Mucosa of descending colon (tissue), 3 donors: Measurements from ENCODE around the gene RELN. TPM values are rescaled to one million over a fixed set of nuclear protein-coding genes. Genes with fewer than 3 reads are reported as not detected.

Experiments used
- ATAC-seq: fragments of 200-7000 bp; cut with Tn5 transposase; one replicate; pipeline ENCODE4 v1.9.1; 2020; ENCODE audit warnings: mild to moderate bottlenecking, moderate library complexity
- DNase-seq, 3 donors: peaks; one replicate each; pipeline ENCODE4 v3.0.0-alpha.2; 2020
- H3K36me3 ChIP-seq: fragments of 200-600 bp; one replicate; pipeline ENCODE4 v1.8.0; 2021; ENCODE audit warnings: low read depth, mild to moderate bottlenecking
- H3K4me1 ChIP-seq: fragments of 200-600 bp; one replicate; pipeline ENCODE4 v1.8.0; 2021; ENCODE audit warnings: low read depth, mild to moderate bottlenecking
- H3K4me3 ChIP-seq: fragments of 200-600 bp; one replicate; pipeline ENCODE4 v1.8.0; 2021; ENCODE audit warnings: mild to moderate bottlenecking
- H3K9me3 ChIP-seq: fragments of 200-600 bp; one replicate; pipeline ENCODE4 v1.8.0; 2021; ENCODE audit warnings: mild to moderate bottlenecking
- intact Hi-C, 2 donors: fragments of 100-400 bp; cut with DNase I in 1 of 2; cut with micrococcal nuclease in 1 of 2; formaldehyde crosslinking; loops; one replicate each; pipeline versions ENCODE4 v1.11.0 to v1.11.1; 2022; cut with DNase I, micrococcal nuclease
- total RNA-seq, 3 donors: library from RNA; stranded (reverse); fragmentation: NEBNext Ultra II Directional in 2 of 3; extraction: Animal tissue kit (Norgen Biotek cat#: 25700) in 2 of 3; gene quantifications; one replicate each; pipeline versions ENCODE4 v1.2.1 to v1.2.4, GENCODE V29; 2021 to 2023
- TF ChIP-seq, protein P1 (sequence below): fragments of 200-600 bp; IDR thresholded peaks from one replicate; pipeline ENCODE4 v1.8.0; 2022; ENCODE audit warnings: antibody characterized with exemption, mild to moderate bottlenecking
- donor health status: DM: no; HTN: no; CAD: no; lungs with moderate emphysema.
- donor health status: DM: no; HTN: no; CAD: no.
- donor health status: DM: no; HTN: yes; CAD: no.

Gene RELN
- total RNA-seq, 3 donors from 2014 or later: 1.1 to 4.4 (median 2.4) TPM

DNA sequence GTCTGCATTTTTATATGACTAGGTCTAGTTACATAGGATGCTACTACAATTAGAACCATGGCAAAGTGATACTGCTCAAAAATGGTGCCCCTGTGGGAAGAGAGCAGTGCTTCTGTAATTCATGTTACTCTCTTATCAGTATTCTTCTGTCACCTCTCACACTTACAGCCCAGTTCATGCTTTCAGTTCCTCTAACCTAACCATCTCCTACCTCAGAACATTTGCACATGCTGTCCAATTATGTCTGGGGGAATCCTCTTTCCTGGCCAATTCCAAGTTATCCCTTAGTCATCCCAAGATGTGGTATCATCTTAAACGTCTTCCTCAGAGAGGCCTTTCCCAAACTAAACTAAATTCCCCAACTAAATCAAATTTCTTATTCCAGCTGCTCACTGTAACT lies 190.2 kb downstream of the RELN start:
- Histone ChIP-seq H3K4me3 (no peak overlapping the region), H3K9me3 (no peaks in the 10 kb centered on the region), H3K36me3 (no peaks in the 10 kb centered on the region), H3K4me1 (no peaks in the 10 kb centered on the region)
- ATAC-seq (no peak), DNase-seq (no peak)
- intact Hi-C loops: no loop called here
- TF ChIP-seq, protein P1, sequence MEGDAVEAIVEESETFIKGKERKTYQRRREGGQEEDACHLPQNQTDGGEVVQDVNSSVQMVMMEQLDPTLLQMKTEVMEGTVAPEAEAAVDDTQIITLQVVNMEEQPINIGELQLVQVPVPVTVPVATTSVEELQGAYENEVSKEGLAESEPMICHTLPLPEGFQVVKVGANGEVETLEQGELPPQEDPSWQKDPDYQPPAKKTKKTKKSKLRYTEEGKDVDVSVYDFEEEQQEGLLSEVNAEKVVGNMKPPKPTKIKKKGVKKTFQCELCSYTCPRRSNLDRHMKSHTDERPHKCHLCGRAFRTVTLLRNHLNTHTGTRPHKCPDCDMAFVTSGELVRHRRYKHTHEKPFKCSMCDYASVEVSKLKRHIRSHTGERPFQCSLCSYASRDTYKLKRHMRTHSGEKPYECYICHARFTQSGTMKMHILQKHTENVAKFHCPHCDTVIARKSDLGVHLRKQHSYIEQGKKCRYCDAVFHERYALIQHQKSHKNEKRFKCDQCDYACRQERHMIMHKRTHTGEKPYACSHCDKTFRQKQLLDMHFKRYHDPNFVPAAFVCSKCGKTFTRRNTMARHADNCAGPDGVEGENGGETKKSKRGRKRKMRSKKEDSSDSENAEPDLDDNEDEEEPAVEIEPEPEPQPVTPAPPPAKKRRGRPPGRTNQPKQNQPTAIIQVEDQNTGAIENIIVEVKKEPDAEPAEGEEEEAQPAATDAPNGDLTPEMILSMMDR: no peak

DNA sequence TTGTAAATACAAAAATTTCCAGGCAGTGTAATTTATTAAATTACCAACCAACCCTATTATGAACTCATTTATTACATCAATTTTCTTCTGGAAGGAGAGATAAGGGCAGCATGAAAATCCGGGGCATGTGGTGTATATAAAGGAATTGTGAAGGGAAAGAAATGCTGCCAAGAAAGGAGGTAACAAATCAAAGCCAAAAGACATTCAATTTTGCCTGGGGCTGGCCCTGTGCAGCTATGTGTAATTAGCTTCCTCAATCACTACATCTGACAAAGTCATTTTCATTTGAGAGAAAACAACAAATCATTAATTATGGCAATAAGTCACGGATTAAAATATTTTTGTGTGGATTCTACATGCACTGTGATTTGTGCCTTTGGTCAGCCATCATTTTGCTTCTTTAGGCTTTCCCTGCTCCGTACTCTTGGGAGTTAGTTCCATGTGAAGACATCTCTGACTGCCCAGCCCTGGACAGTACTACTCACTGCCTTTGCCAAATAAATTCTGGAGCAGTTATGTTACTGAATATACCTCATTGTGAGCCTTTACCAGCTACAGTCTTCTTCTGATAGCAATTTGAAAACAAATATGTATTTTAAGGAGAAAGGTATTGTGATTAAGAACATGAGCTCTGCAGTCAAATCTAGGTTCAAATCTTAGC lies 191.7 kb downstream of the RELN start:
- TF ChIP-seq, protein P1: no peak
- Histone ChIP-seq H3K36me3 (no peaks in the 10 kb centered on the region), H3K9me3 (no peaks in the 10 kb centered on the region), H3K4me3 (no peak overlapping the region), H3K4me1 (no peaks in the 10 kb centered on the region)
- no peak for DNase-seq
- intact Hi-C loops: no loop called here
- no peak for ATAC-seq

DNA sequence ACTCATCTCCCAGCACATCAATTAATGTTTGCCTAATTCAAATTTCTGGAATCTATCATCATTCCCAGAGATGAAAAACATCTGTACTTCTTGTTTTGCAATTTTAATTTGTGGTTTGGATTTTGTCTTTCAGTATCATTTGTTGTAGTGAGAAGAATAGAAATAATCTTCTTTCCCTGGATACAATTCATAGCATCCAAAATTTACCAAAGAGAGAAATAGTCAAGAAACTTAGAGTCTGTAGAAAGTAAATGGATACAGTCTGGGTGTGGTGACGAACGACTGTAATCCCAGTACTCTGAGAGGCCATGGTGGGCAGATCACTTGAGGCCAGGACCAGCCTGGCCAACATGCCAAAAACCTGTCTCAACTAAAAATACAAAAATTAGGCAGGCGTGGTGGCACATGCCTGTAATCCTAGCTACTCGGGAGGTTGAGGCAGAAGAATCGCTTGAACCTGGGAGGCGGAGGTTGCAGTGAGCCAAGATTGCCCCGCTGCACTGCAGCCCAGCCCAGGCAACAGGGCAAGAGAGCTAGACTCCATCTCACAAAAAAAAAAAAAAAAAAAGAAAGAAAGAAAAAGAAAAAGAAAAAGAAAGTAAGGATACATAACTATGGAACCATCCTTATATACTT lies 193.0 kb downstream of the RELN start:
- H3K4me3 ChIP-seq: no peak overlapping the region
- DNase-seq: no peak
- H3K4me1 ChIP-seq: no peaks in the 10 kb centered on the region
- no peaks in the 10 kb centered on the region for H3K9me3 ChIP-seq
- ATAC-seq: no peak
- intact Hi-C loops: no loop called here
- no peaks in the 10 kb centered on the region for H3K36me3 ChIP-seq
- TF ChIP-seq, protein P1: no peak

DNA sequence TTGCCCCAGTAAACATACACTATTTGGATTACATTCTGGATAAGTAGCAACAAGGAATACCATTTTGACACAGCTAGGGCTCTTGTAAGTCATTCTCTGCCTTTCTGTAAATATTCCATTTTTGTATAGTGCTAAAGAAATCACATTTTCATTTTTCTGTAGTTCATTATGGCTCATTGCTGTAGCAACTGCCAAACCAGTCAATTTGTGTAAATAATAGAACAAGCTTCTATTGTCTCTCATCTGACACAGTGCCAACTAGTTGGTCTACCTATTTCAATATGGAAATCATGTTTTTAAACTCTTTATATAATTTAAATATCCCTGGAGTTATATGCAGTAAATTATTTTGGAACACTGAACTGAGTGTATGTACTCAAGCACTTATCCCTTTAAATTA lies 193.7 kb downstream of the RELN start:
- ATAC-seq: no peak
- TF ChIP-seq, protein P1: no peak
- H3K4me3 ChIP-seq: no peak overlapping the region
- no peaks in the 10 kb centered on the region for H3K4me1 ChIP-seq
- no peak for DNase-seq
- intact Hi-C loops: no loop called here
- no peaks in the 10 kb centered on the region for H3K36me3 ChIP-seq
- H3K9me3 ChIP-seq: no peaks in the 10 kb centered on the region

DNA sequence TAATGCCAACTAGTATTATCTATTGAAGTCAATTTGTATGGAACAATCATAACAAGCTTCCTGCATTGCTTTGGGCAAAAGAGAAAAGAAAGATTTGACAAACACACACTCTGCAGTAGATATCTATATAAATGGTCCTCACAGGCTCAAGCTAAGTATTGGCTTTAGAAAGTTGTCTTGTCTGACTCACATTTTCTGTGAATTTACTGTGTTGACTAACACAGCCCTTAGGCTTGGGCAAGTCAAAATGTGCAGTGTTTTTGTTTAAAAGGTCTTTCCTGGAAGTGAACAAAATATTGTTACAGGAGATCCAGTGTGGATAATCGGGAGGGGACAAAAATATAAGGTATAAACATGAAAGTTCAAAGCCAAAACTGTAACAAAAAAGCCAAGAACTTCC lies 194.4 kb downstream of the RELN start:
- Histone ChIP-seq H3K4me3 (no peak overlapping the region), H3K9me3 (no peaks in the 10 kb centered on the region), H3K36me3 (no peaks in the 10 kb centered on the region), H3K4me1 (no peaks in the 10 kb centered on the region)
- DNase-seq (no peak), ATAC-seq (no peak)
- TF ChIP-seq, protein P1: no peak
- intact Hi-C loops: no loop called here
